ENCODE data around the gene EZR. TPM values are rescaled to one million over a fixed set of nuclear protein-coding genes. Genes with fewer than 3 reads are reported as not detected.

The EZR gene
- total and polyA plus RNA-seq, 2 of the 13 experiments (the other 11 are each of a cell fraction or from before 2014, with no cell fraction given), result 34.7 to 60.3 TPM

GRCh38 chr6:158819213-158819976 lies at the start of gene EZR (continued):
- peak; percentile 80 for TF ChIP-seq SAP130 (CRISPR knock-in tag; IDR thresholded peaks at IDR 0.05; ENCODE audit: low read depth)
- TF ChIP-seq, protein P1, sequence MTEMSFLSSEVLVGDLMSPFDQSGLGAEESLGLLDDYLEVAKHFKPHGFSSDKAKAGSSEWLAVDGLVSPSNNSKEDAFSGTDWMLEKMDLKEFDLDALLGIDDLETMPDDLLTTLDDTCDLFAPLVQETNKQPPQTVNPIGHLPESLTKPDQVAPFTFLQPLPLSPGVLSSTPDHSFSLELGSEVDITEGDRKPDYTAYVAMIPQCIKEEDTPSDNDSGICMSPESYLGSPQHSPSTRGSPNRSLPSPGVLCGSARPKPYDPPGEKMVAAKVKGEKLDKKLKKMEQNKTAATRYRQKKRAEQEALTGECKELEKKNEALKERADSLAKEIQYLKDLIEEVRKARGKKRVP (CRISPR knock-in tag; IDR thresholded peaks at IDR 0.05), result peak in 1 of 2 experiments; percentile 8; a peak in 1 of 4 replicates
- no peak for TF ChIP-seq ARNT (IDR thresholded peaks at IDR 0.05)
- TF ChIP-seq, protein P2, sequence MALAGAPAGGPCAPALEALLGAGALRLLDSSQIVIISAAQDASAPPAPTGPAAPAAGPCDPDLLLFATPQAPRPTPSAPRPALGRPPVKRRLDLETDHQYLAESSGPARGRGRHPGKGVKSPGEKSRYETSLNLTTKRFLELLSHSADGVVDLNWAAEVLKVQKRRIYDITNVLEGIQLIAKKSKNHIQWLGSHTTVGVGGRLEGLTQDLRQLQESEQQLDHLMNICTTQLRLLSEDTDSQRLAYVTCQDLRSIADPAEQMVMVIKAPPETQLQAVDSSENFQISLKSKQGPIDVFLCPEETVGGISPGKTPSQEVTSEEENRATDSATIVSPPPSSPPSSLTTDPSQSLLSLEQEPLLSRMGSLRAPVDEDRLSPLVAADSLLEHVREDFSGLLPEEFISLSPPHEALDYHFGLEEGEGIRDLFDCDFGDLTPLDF (CRISPR knock-in tag; IDR thresholded peaks at IDR 0.05), result peak; percentile 70; the same call in 1 of the 2 replicates
- TF ChIP-seq ZNF761 (CRISPR knock-in tag; conservative IDR thresholded peaks at IDR 0.05), result peak; percentile 88; the same call in 1 of the 2 replicates
- no peak for TF ChIP-seq ZNF713 (CRISPR knock-in tag; IDR thresholded peaks at IDR 0.05)
- TF ChIP-seq ARHGAP35 (CRISPR knock-in tag; IDR thresholded peaks at IDR 0.05; ENCODE audit: borderline replicate concordance), result peak; percentile 96
- TF ChIP-seq SNAI1 (CRISPR knock-in tag; IDR thresholded peaks at IDR 0.05; ENCODE audit: borderline replicate concordance), result peak; percentile 82; the same call in 1 of the 2 replicates
- TF ChIP-seq ZFY (CRISPR knock-in tag; IDR thresholded peaks at IDR 0.05), result peak; percentile 83
- peak; percentile 95 for TF ChIP-seq SATB2 (CRISPR knock-in tag; IDR thresholded peaks at IDR 0.05)
- TF ChIP-seq ZNF407 (CRISPR knock-in tag; IDR thresholded peaks at IDR 0.05; ENCODE audit: not compliant biosample characterization), result peak; percentile 79
- TF ChIP-seq U2AF1 (optimal IDR thresholded peaks at IDR 0.05; ENCODE audit: low read depth, low read length), result peak; percentile 50
- TF ChIP-seq SPEN (CRISPR knock-in tag; IDR thresholded peaks at IDR 0.05; ENCODE audit: low read depth), result peak; percentile 76
- peak; percentile 97 for TF ChIP-seq ARID2 (CRISPR knock-in tag; IDR thresholded peaks at IDR 0.05; ENCODE audit: borderline replicate concordance)
- TF ChIP-seq, protein P3, sequence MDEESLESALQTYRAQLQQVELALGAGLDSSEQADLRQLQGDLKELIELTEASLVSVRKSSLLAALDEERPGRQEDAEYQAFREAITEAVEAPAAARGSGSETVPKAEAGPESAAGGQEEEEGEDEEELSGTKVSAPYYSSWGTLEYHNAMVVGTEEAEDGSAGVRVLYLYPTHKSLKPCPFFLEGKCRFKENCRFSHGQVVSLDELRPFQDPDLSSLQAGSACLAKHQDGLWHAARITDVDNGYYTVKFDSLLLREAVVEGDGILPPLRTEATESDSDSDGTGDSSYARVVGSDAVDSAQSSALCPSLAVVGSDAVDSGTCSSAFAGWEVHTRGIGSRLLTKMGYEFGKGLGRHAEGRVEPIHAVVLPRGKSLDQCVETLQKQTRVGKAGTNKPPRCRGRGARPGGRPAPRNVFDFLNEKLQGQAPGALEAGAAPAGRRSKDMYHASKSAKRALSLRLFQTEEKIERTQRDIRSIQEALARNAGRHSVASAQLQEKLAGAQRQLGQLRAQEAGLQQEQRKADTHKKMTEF (CRISPR knock-in tag; IDR thresholded peaks at IDR 0.05), result peak; percentile 82
- TF ChIP-seq HNF4A (CRISPR knock-in tag; IDR thresholded peaks at IDR 0.05), result 0 out of 2 replicates have a peak, but pooled peaks have one; percentile 22
- no peak for TF ChIP-seq ZBTB1 (CRISPR knock-in tag; IDR thresholded peaks at IDR 0.05; ENCODE audit: borderline replicate concordance)
